IPS DF 6.9 (cell line): ENCODE data around the gene ABLIM2.

Experiments
- DNase-seq: peaks from one replicate; pipeline ENCODE4 v3.0.0-alpha.2; 2013; ENCODE audit warnings: low read depth, low spot score
- H3K27ac ChIP-seq: one replicate; pipeline ENCODE4 v1.5.1; 2013; ENCODE audit warnings: low read length, control low read depth
- H3K27me3 ChIP-seq: 2 replicates; pipeline ENCODE4 v1.6.1; 2013; ENCODE audit warnings: mild to moderate bottlenecking, low read length; ENCODE audit not compliant: control insufficient read depth, insufficient read depth
- H3K36me3 ChIP-seq: 2 replicates; pipeline ENCODE4 v1.6.1; 2013; ENCODE audit warnings: low read length; ENCODE audit not compliant: control insufficient read depth, insufficient read depth
- H3K4me1 ChIP-seq: 2 replicates; pipeline ENCODE4 v1.6.1; 2013; ENCODE audit warnings: low read length; ENCODE audit not compliant: control insufficient read depth, insufficient read depth
- H3K4me3 ChIP-seq: 2 replicates; pipeline ENCODE4 v1.5.1; 2013; ENCODE audit warnings: mild to moderate bottlenecking, low read length
- H3K9me3 ChIP-seq: 2 replicates; pipeline ENCODE4 v1.6.1; 2013; ENCODE audit warnings: low read length, inconsistent platforms; ENCODE audit not compliant: control insufficient read depth, insufficient read depth
- WGBS: extraction: QIAGEN DNeasy Blood & Tissue Kit; methylation state at CpG from one replicate; pipeline ENCODE4 v1.1.7; 2013; ENCODE audit warnings: mixed read lengths, missing lambda C conversion rate; ENCODE audit not compliant: insufficient read length, insufficient coverage; 5-methylcytosine and 5-hydroxymethylcytosine counted together

The ABLIM2 gene

GRCh38 chr4:8165374-8165896, 6.8 kb upstream of the ABLIM2 start:
- no peak overlapping the region for H3K27ac ChIP-seq
- H3K27me3 ChIP-seq = no peaks in the 10 kb centered on the region
- H3K4me3 ChIP-seq = no peak overlapping the region
- H3K36me3 ChIP-seq = no peaks in the 10 kb centered on the region
- H3K4me1 ChIP-seq = no peaks in the 10 kb centered on the region
- no peaks in the 10 kb centered on the region for H3K9me3 ChIP-seq
- no CpG with 5 or more reads among the region's 6 CpGs for WGBS
- DNase-seq = no peak

DNA sequence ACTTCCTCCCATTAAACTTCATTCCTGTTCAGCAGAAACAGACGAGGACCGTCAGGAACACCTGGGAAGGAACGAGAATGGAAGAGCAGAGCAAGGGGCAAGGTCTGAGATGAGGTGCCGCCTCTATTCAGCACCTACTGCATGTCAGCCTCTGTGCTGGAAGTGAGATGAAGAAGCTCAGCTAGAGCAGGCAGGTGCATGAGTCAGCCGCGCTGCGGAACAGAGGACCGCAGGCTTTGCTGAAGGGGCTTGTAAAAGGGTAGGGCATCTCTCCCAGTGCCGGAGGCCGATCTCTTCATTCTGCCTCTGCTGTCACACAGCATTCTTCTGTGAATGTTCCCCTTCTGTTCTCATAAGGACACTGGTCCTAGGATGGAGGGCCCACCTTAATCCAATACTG, 6.1 kb upstream of the ABLIM2 start:
- Histone ChIP-seq H3K27me3 (no peaks in the 10 kb centered on the region; the same call in 1 of the 2 replicates), H3K36me3 (no peaks in the 10 kb centered on the region), H3K9me3 (no peaks in the 10 kb centered on the region), H3K27ac (no peak overlapping the region), H3K4me1 (no peaks in the 10 kb centered on the region), H3K4me3 (no peak overlapping the region)
- DNase-seq = no peak
- WGBS = no CpG with 5 or more reads among the region's 10 CpGs

- no peaks in the 10 kb centered on the region for H3K4me1 ChIP-seq
- no CpG with 5 or more reads among the region's 9 CpGs for WGBS
Observed at GRCh38 chr4:8164194-8164565, 5.6 kb upstream of the ABLIM2 start.

DNA sequence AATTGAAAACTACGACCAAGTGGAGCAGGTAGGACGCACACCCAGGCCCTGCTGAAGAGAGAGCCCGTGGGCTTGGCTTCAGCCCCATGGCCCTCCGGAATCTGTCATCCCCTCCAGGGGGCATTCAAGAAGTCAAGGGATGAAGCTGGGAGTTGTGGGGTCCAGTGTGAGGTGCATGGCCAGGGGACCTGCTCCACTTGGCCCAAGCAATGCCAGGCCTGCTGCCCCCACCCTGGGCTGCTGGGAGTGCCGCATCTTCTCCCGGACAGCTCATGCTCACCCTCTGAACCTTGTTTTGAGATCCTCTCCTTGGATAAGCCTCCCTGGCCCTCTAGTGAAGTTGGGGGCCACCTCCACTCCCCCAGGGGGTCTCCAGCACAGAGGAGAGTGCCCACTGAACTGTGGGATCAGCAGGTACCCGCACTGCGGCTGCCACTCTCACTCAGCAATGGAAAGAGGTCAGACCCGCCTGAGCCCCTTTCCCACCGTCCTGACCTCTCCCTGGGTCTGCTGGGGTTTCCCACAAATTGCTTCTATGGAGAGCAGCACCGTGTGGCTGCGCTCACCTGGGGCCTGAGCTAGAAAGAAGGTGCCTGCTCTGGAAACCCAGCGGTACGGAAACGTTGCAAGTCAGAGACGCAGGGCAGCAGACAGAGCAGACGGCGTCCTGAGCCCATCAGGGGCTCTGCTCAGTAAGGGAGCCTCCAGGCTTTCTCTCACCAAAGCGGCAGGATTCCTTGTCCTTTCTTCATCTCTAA, 5.0 kb upstream of the ABLIM2 start:
- H3K9me3 ChIP-seq = no peaks in the 10 kb centered on the region
- DNase-seq = no peak
- no CpG with 5 or more reads among the region's 19 CpGs for WGBS

More at GRCh38 chr4:8164194-8164565, 5.6 kb upstream of the ABLIM2 start:
- Histone ChIP-seq H3K36me3 (no peaks in the 10 kb centered on the region), H3K4me3 (no peak overlapping the region), H3K27ac (no peak overlapping the region), H3K27me3 (no peaks in the 10 kb centered on the region; the same call in 1 of the 2 replicates), H3K9me3 (no peaks in the 10 kb centered on the region)
- no peak for DNase-seq

DNA sequence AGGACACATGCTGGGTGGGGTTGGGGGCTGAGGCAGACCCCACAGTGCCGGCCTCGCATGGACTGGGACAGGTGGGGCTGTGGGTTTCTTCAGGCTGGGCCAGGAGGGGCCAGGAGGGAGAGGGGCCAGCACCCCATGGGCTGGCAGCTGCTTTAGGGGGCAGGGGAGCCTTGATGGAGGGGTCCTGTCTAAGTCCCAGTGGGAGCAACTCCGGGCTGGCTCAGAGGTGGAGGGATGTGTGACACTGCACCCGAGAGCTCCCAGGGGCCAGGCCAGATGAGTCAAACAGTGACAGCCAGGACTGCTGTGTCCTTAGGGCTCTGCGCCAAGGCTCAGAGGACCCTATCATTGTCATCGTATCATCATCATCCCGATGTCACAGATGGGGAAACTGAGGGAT, 4.4 kb upstream of the ABLIM2 start:
- no CpG with 5 or more reads among the region's 7 CpGs for WGBS
- no peak for DNase-seq
- H3K9me3 ChIP-seq = no peaks in the 10 kb centered on the region
- H3K27ac ChIP-seq = no peak overlapping the region
- no peaks in the 10 kb centered on the region for H3K36me3 ChIP-seq
- no peaks in the 10 kb centered on the region for H3K4me1 ChIP-seq
- no peaks in the 10 kb centered on the region; the same call in 1 of the 2 replicates for H3K27me3 ChIP-seq
- H3K4me3 ChIP-seq = no peak overlapping the region

More for the DNA sequence above, 5.0 kb upstream of the ABLIM2 start:
- Histone ChIP-seq H3K4me1 (no peaks in the 10 kb centered on the region), H3K27me3 (no peaks in the 10 kb centered on the region; the same call in 1 of the 2 replicates), H3K4me3 (no peak overlapping the region), H3K27ac (no peak overlapping the region), H3K36me3 (no peaks in the 10 kb centered on the region)

DNA sequence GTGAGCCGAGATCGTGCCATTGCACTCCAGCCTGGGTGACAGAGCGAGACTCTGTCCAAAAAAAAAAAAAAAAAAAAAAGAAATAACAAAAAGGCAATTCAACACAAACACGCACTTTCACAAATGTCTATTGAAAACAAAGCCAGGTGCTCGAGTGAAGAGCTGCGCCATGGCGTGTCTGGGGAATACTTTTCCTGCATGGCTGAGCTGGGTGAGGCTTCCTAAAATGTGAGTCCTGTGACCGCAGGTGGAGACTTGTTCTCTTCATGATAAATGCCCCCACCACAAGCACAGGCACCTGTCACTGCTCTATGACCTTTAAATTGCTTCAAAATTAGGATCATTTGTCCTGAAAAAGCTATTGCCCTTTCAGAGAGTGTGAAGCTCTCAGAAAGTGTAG, 4.0 kb upstream of the ABLIM2 start:
- Histone ChIP-seq H3K9me3 (no peaks in the 10 kb centered on the region), H3K36me3 (no peaks in the 10 kb centered on the region), H3K4me1 (no peaks in the 10 kb centered on the region), H3K27ac (no peak overlapping the region), H3K4me3 (no peak overlapping the region), H3K27me3 (peaks cover 3% of the 10 kb centered on the region; the same call in 1 of the 2 replicates)
- WGBS = no CpG with 5 or more reads among the region's 8 CpGs
- DNase-seq = no peak

GRCh38 chr4:8160572-8160971, 2.0 kb upstream of the ABLIM2 start:
- Histone ChIP-seq H3K9me3 (no peaks in the 10 kb centered on the region), H3K27me3 (peaks cover 5% of the 10 kb centered on the region; the same call in 1 of the 2 replicates), H3K27ac (no peak overlapping the region), H3K4me1 (no peaks in the 10 kb centered on the region), H3K4me3 (no peak overlapping the region), H3K36me3 (no peaks in the 10 kb centered on the region)
- DNase-seq = no peak
- no CpG with 5 or more reads among the region's 3 CpGs for WGBS

DNA sequence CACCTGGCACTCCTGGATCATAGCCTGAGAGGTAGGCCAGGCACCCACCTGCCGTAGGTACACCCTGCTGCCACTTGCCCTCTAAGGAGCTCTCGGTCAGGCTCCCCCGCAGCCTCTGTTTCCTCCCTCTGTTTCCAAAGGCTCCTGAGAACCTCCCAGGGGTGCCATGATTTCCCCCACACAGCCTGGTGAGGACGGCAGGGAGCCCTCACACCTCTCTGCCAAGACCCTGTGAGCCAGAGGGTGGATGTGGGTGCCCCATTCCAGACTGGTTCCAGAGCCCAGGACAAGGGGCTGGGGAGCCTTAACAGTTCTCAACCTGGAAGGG, 1.6 kb upstream of the ABLIM2 start:
- Histone ChIP-seq H3K27ac (no peak overlapping the region), H3K9me3 (no peaks in the 10 kb centered on the region), H3K4me3 (no peak overlapping the region), H3K27me3 (peaks cover 5% of the 10 kb centered on the region; the same call in 1 of the 2 replicates), H3K36me3 (no peaks in the 10 kb centered on the region), H3K4me1 (no peaks in the 10 kb centered on the region)
- DNase-seq = no peak
- no CpG with 5 or more reads among the region's 4 CpGs for WGBS

GRCh38 chr4:8159537-8160232, 1.1 kb upstream of the ABLIM2 start:
- no peaks in the 10 kb centered on the region for H3K9me3 ChIP-seq
- peak overlapping the region; percentile 52; the same call in 1 of the 2 replicates for H3K4me3 ChIP-seq
- H3K27ac ChIP-seq = no peak overlapping the region
- H3K27me3 ChIP-seq = peaks cover 5% of the 10 kb centered on the region; the same call in 1 of the 2 replicates
- H3K4me1 ChIP-seq = no peaks in the 10 kb centered on the region
- H3K36me3 ChIP-seq = no peaks in the 10 kb centered on the region
- no peak for DNase-seq
- no CpG with 5 or more reads among the region's 13 CpGs for WGBS

DNA sequence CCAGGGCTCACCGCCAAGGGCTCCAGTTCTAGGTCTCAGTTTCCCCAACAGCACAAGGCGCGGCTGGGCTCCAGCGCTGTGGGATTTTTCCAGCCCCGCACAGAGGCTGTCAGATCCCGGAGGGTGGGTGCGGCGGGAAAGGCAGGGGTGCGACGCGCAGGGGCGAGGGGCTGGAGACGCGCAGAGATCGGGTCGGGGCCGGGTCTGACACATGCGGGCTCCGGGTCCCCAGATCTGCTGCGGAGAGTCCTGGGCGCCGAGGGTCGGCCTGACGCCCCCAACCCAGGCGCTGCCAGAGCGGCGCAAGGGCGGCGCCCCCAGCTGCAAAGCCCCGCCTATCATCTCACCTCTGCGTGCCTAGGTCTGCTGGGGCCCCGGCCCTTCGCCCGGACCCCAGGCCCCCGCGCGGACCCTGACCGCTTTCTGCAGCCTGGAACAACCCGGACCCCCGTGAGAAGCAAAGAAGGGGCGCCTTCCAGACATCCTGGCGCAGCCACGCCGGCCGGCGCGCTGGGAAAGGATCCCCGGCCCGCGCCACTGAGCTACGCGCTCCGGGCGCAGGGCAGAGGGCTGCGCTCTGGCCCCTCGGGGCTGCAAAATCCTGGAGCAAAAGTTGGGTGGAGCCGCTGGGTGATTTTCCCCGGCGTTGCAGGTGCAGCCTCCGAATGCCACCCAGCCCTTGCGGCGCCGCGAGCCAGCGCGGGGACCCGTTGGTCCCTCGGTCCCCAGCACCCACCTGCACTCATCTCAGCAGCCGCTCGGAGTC, 486 bp downstream of the ABLIM2 start:
- peak overlapping the region; percentile 55 for H3K4me3 ChIP-seq
- no peak for DNase-seq
- no peaks in the 10 kb centered on the region for H3K36me3 ChIP-seq
- no peaks in the 10 kb centered on the region for H3K4me1 ChIP-seq
- no CpG with 5 or more reads among the region's 70 CpGs for WGBS
- no peak overlapping the region for H3K27ac ChIP-seq
- peaks cover 5% of the 10 kb centered on the region; the same call in 1 of the 2 replicates for H3K27me3 ChIP-seq
- no peaks in the 10 kb centered on the region for H3K9me3 ChIP-seq
